Measurements from ENCODE around the gene MAT2B.

DNA sequence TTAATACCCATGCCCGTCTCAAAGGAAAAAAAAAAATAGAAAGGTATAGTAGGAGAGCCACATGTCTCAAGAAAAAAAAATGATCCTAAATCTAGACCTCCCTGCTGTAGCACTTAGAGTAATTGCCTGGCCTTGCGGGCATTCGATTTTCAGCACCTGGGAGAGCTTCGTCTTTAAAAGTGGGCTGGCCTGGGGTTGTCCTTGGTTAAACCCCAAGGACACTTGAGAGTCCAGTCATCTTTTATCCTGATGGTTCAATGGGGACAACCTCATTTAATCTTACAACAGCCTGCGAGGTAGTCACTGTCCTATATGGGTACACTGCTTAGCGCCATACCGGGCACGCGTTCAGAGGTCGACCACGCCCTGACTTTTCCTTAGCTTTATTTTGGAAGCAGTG lies 60.1 kb downstream of the MAT2B start:
- TF ChIP-seq, protein P1, sequence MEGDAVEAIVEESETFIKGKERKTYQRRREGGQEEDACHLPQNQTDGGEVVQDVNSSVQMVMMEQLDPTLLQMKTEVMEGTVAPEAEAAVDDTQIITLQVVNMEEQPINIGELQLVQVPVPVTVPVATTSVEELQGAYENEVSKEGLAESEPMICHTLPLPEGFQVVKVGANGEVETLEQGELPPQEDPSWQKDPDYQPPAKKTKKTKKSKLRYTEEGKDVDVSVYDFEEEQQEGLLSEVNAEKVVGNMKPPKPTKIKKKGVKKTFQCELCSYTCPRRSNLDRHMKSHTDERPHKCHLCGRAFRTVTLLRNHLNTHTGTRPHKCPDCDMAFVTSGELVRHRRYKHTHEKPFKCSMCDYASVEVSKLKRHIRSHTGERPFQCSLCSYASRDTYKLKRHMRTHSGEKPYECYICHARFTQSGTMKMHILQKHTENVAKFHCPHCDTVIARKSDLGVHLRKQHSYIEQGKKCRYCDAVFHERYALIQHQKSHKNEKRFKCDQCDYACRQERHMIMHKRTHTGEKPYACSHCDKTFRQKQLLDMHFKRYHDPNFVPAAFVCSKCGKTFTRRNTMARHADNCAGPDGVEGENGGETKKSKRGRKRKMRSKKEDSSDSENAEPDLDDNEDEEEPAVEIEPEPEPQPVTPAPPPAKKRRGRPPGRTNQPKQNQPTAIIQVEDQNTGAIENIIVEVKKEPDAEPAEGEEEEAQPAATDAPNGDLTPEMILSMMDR (IDR thresholded peaks at IDR 0.05) = no peak
- no peak for TF ChIP-seq EZH2 (IDR thresholded peaks at IDR 0.05; ENCODE audit: borderline replicate concordance, insufficient read depth, low read depth, low read length, poor library complexity, severe bottlenecking)

Measured in B cell (primary cell).